OCI-LY7 (cell line): ENCODE data around the gene VSNL1. TPM values are rescaled to one million over a fixed set of nuclear protein-coding genes. Genes with fewer than 3 reads are reported as not detected.

Experiments used
- BruUV-seq: library from RNA; stranded (reverse); fragments of 400-500 nt; replicated peaks from 2 replicates; lab custom pipeline; 2021; lab: Mats Ljungman, UMichigan
- CTCF ChIA-PET: fragments of 300-600 bp; sonication (Branson Sonifier 250); formaldehyde crosslinking; loops from one replicate; lab custom pipeline; 2022; ENCODE audit warnings: antibody characterized with exemption; ENCODE audit not compliant: unreplicated experiment; lab: Charles Lee
- POLR2A ChIA-PET: fragments of 300-600 bp; sonication (Branson Sonifier 250); formaldehyde crosslinking; loops from one replicate; lab custom pipeline; 2022; ENCODE audit warnings: antibody characterized with exemption; lab: Charles Lee
- DNase-seq: peaks from one replicate; pipeline ENCODE4 v3.0.0-alpha.2; 2015; ENCODE audit warnings: low spot score
- H2AFZ ChIP-seq: fragments of 200-600 bp; sonication (generic), shearing (Covaris generic); 2 replicates; pipeline ENCODE4 v1.6.1; 2014; ENCODE audit warnings: mild to moderate bottlenecking, antibody characterized with exemption, low read length, moderate library complexity
- H3K27ac ChIP-seq: fragments of 200-600 bp; sonication (generic); 2 replicates; pipeline ENCODE4 v1.5.1; 2014; ENCODE audit warnings: mixed run types, low read depth, mild to moderate bottlenecking, moderate library complexity, low read length, inconsistent platforms; ENCODE audit not compliant: poor library complexity, severe bottlenecking
- H3K36me3 ChIP-seq: fragments of 200-600 bp; sonication (generic); 2 replicates; pipeline ENCODE4 v1.6.1; 2014; ENCODE audit warnings: mild to moderate bottlenecking, antibody characterized with exemption, low read length, moderate library complexity, mixed read lengths; ENCODE audit not compliant: insufficient read depth
- H3K4me1 ChIP-seq: fragments of 200-600 bp; sonication (generic); 2 replicates; pipeline ENCODE4 v1.5.1; 2014; ENCODE audit warnings: mild to moderate bottlenecking, low read length; ENCODE audit not compliant: insufficient read depth, poor library complexity, severe bottlenecking
- H3K4me2 ChIP-seq: fragments of 200-600 bp; sonication (generic); 2 replicates; pipeline ENCODE4 v1.6.1; 2014; ENCODE audit warnings: mild to moderate bottlenecking, low read length
- H3K4me3 ChIP-seq: fragments of 200-600 bp; sonication (generic); 2 replicates; pipeline ENCODE4 v1.5.1; 2014; ENCODE audit warnings: mild to moderate bottlenecking, low read depth, low read length; ENCODE audit not compliant: poor library complexity, severe bottlenecking
- H3K79me2 ChIP-seq: fragments of 200-600 bp; sonication (generic); 2 replicates; pipeline ENCODE4 v1.6.1; 2016; ENCODE audit warnings: low read depth, mild to moderate bottlenecking, low read length, moderate library complexity, mixed read lengths; ENCODE audit not compliant: insufficient read depth
- H3K9me2 ChIP-seq: fragments of 200-600 bp; sonication (generic); 2 replicates; pipeline ENCODE4 v1.6.1; 2016; ENCODE audit warnings: mild to moderate bottlenecking, low read length, mixed read lengths; ENCODE audit not compliant: insufficient read depth
- H3K9me3 ChIP-seq: fragments of 200-600 bp; sonication (generic); 2 replicates; pipeline ENCODE4 v1.6.1; 2014; ENCODE audit warnings: mild to moderate bottlenecking, mixed run types, low read length, mixed read lengths
- H4K20me1 ChIP-seq: fragments of 200-600 bp; sonication (generic); 2 replicates; pipeline ENCODE4 v1.6.1; 2014; ENCODE audit warnings: mild to moderate bottlenecking, antibody characterized with exemption, low read length, moderate library complexity, mixed read lengths; ENCODE audit not compliant: insufficient read depth
- EZH2phosphoT487 ChIP-seq: fragments of 200-600 bp; sonication (generic); IDR thresholded peaks from 2 replicates; pipeline ENCODE4 v1.6.1; 2018; ENCODE audit warnings: low read depth, borderline replicate concordance, mild to moderate bottlenecking, mixed run types, antibody characterized with exemption, low read length, moderate library complexity, mixed read lengths
- intact Hi-C: fragments of 100-400 bp; cut with micrococcal nuclease; formaldehyde crosslinking; loops from one replicate; pipeline ENCODE4 v1.10.0; 2022; ENCODE audit not compliant: unreplicated experiment
- total RNA-seq, 2 experiments: library from RNA; depleted of rRNA in 1 of 2; stranded (reverse); fragments of >200 nt in 1 of 2; shearing (Covaris generic) in 1 of 2; gene quantifications; 2 replicates each; pipeline ENCODE4 v1.2.3, GENCODE V29; 2014 to 2022
- TF ChIP-seq, protein P1 (sequence below): fragments of 200-600 bp; sonication (generic); conservative IDR thresholded peaks from 2 replicates; pipeline ENCODE4 v1.5.1; 2014; ENCODE audit warnings: mild to moderate bottlenecking, antibody characterized with exemption, low read length, moderate library complexity, mixed read lengths

The VSNL1 gene
- total RNA-seq, 2 experiments from 2014 or later = not detected

- H3K9me2 ChIP-seq = no peaks in the 10 kb centered on the region
- ChIA-PET CTCF (interaction anchor here (0.6 kb wide), 1 partner anchor 663 kb away, joined by 4 read pairs; no protein-coding TSS in a partner anchor), POLR2A (interaction anchor here (0.5 to 0.6 kb wide), 2 partner anchors 245 to 503 kb away, joined by 3 read pairs; no protein-coding TSS in a partner anchor)
- no peak overlapping the region for H3K4me3 ChIP-seq
- no peak overlapping the region for H3K27ac ChIP-seq
- TF ChIP-seq, protein P1, sequence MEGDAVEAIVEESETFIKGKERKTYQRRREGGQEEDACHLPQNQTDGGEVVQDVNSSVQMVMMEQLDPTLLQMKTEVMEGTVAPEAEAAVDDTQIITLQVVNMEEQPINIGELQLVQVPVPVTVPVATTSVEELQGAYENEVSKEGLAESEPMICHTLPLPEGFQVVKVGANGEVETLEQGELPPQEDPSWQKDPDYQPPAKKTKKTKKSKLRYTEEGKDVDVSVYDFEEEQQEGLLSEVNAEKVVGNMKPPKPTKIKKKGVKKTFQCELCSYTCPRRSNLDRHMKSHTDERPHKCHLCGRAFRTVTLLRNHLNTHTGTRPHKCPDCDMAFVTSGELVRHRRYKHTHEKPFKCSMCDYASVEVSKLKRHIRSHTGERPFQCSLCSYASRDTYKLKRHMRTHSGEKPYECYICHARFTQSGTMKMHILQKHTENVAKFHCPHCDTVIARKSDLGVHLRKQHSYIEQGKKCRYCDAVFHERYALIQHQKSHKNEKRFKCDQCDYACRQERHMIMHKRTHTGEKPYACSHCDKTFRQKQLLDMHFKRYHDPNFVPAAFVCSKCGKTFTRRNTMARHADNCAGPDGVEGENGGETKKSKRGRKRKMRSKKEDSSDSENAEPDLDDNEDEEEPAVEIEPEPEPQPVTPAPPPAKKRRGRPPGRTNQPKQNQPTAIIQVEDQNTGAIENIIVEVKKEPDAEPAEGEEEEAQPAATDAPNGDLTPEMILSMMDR = no peak
- no peak for TF ChIP-seq EZH2phosphoT487
- intact Hi-C loops = no loop called here
- no peaks in the 10 kb centered on the region for H4K20me1 ChIP-seq
- no peak for DNase-seq
- H3K79me2 ChIP-seq = no peaks in the 10 kb centered on the region
- no peak overlapping the region for H2AFZ ChIP-seq
- H3K4me1 ChIP-seq = no peaks in the 10 kb centered on the region
- H3K4me2 ChIP-seq = no peak overlapping the region
- H3K36me3 ChIP-seq = no peaks in the 10 kb centered on the region
- BruUV-seq = no TSS peak
- H3K9me3 ChIP-seq = no peaks in the 10 kb centered on the region
These were observed 85.0 kb downstream of the VSNL1 start for GRCh38 chr2:17625446-17625845.

DNA sequence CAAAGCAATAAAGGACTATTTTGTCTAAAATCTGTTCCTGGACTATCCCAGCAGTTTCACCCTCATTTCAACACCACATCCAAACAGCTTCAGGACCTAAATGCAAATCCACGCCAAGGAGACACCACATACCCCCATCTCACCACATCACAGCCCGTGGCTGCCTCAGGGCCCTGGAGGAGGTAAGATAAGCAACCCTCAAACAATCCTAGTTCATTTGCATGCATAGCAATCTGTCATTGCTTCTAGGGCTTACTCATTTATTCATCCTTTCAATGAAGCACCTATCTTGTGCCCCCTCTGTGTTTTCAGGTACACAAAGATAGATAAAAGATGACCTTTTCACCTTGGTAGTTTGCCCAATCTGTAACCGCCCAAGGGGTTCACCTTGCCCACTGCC, 86.5 kb downstream of the VSNL1 start:
- H3K36me3 ChIP-seq = no peaks in the 10 kb centered on the region
- no peak overlapping the region for H3K27ac ChIP-seq
- H3K79me2 ChIP-seq = no peaks in the 10 kb centered on the region
- H3K4me3 ChIP-seq = no peak overlapping the region
- no peaks in the 10 kb centered on the region for H3K9me3 ChIP-seq
- no TSS peak for BruUV-seq
- POLR2A ChIA-PET = interaction anchor here (0.6 kb wide), 1 partner anchor 200 kb away, joined by 3 read pairs; no protein-coding TSS in a partner anchor
- no peak for TF ChIP-seq EZH2phosphoT487
- TF ChIP-seq, protein P1 = no peak
- no peak overlapping the region for H2AFZ ChIP-seq
- no peaks in the 10 kb centered on the region for H3K4me1 ChIP-seq
- DNase-seq = no peak
- no peaks in the 10 kb centered on the region for H3K9me2 ChIP-seq
- H4K20me1 ChIP-seq = no peaks in the 10 kb centered on the region
- CTCF ChIA-PET = no interaction called here
- no peak overlapping the region for H3K4me2 ChIP-seq
- intact Hi-C loops = no loop called here

DNA sequence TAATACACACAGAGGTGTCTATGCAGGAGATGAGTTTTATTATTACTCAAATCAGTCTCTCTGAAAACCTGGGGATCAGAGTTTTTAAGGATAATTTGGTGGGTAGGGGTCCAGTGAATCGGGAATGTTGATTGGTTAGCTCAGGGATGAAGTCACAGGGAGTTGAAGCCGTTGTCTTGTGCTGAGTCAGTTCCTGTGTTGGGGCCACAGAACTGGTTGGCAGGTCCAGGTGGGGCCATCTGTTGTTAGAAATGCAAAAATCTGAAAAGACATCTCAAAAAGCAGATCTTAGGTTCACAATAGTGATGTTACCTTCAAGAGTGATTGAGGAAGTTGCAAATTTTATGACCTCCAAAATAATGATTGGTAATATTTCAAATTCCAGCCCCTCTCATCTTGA, 86.9 kb downstream of the VSNL1 start:
- intact Hi-C loops = no loop called here
- Histone ChIP-seq H3K27ac (no peak overlapping the region), H2AFZ (no peak overlapping the region), H4K20me1 (no peaks in the 10 kb centered on the region), H3K79me2 (no peaks in the 10 kb centered on the region), H3K9me3 (no peaks in the 10 kb centered on the region), H3K4me1 (no peaks in the 10 kb centered on the region), H3K4me2 (no peak overlapping the region), H3K4me3 (no peak overlapping the region), H3K9me2 (no peaks in the 10 kb centered on the region), H3K36me3 (no peaks in the 10 kb centered on the region)
- ChIA-PET CTCF (no interaction called here), POLR2A (interaction anchor here (1.0 kb wide), 1 partner anchor 89 kb away, joined by 3 read pairs; no protein-coding TSS in a partner anchor)
- no peak for DNase-seq
- BruUV-seq = no TSS peak
- TF ChIP-seq EZH2phosphoT487 = no peak
- TF ChIP-seq, protein P1 = no peak
